Cardiac septum (tissue), 1 donor: Measurements from ENCODE around the gene THBS2. TPM values are rescaled to one million over a fixed set of nuclear protein-coding genes. Genes with fewer than 3 reads are reported as not detected.
"Not testable (repeated sequence)": the region's sequence is repeated elsewhere in the genome, so short reads cannot be mapped to it uniquely, and the experiment has no call there.

Experiments
- DNase-seq: peaks from one replicate; pipeline ENCODE4 v3.0.0-alpha.2; 2020; ENCODE audit warnings: low spot score
- intact Hi-C: fragments of 100-400 bp; cut with DNase I; formaldehyde crosslinking; loops from one replicate; pipeline ENCODE4 v1.14.0; 2022
- long read RNA-seq: library from polyadenylated mRNA; unstranded; transcript quantifications from one replicate; pipeline ENCODE4 v2.0.0, GENCODE V29; 2021
- total RNA-seq: library from RNA; stranded (reverse); fragmentation: NEBNext Ultra II Directional; extraction: Animal tissue kit (Norgen Biotek cat#: 25700); gene quantifications from one replicate; pipeline ENCODE4 v1.2.1, GENCODE V29; 2021
- donor health status: DM: no; HTN: no; CAD: no.

THBS2 gene
- total RNA-seq = 28.8 TPM
- long read RNA-seq, full-length matches to known transcripts = 13 of 37 reads
- long read RNA-seq, partial matches to known transcripts = 17 of 37 reads
- long read RNA-seq, other reads (novel, unspliced or antisense) = 7 of 37 reads

DNA sequence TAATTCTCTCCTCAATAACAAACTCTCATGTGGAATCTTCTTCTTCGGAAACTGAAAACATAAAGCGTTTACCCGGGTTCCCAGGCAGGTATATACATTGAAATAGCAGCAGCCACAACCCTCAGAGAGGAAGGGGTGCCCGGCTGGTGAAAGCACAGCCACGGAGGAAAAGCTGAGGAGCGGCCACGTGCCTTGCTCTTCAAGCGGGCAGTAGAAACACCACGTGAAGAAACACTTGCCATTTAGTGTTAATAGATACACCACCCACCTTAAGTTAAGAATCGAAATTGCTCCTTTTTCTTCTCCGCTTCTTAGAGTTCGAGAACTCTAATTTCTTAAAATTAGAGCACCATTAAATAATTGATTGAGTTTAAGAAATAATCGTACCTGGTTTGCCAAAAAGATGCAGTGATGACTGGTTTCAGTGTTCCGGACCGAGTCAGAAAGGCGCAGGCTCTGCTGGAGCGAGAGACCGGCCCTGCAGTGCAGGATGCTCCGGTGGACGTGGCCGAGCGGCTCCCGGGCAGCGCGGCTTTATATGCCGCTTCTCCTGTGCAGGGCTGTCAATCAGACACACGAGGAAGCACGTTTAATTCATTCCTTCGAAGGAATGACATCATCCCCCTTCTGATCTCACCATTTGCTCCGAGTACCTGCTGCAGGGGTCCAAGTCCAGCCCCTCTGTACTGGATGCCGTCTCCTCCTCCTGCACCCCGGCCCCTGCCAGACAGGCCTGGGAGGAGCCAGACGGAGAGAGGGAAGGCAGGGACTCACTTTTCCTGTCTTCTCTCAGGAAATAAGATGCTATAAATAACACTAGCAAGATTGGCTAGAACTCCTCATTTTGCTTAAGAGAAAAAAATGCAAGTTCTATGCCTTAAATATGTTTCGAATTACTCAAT is at the start of gene THBS2:
Gene THBS2 (minus strand): TSS at position 510 of the 902 bp plus-strand sequence. CDS start 3,062 bp downstream, outside the sequence.
- intact Hi-C loops = no loop called here
- DNase-seq = no peak

DNA sequence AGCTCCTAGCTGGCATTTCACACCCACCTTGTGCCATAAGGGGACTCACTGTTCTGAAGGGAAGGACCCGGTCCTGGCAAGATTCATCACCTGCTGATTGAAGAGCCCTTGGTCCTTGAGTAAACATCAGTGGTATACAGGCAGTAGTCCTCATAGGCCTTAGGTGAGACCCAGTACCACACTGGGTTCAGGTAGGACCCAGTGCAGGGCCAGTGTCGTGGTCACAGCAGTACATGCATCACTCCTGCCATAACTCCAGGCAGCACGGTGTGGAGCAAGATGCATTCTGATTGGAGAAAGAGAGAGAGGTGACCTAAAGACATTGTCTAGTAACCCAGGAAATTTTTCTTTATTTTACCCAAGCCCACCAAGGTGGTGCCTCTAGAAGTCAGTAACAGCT is 49.1 kb upstream of the THBS2 start:
- intact Hi-C loops = no loop called here
- no peak for DNase-seq

DNA sequence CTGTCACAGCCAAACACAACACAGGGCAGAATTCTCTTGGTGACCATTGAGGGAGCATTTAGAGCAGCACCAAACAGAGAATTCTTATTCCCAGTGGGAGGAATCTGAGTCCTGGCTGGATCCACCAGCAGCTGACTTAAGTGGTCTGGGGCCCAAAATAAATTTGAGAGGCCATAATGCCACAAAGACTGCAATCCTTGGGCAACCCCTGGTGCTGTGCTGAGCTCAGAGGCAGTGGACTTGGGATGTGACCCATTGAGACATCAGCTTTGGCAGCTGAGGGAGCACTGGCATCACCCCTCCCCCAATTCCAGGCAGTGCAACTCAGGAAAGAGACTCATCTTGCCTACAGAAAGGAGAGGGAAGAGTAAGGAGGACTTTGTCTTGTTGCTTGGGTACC is 48.6 kb upstream of the THBS2 start:
- intact Hi-C loops = no loop called here
- no peak for DNase-seq

DNA sequence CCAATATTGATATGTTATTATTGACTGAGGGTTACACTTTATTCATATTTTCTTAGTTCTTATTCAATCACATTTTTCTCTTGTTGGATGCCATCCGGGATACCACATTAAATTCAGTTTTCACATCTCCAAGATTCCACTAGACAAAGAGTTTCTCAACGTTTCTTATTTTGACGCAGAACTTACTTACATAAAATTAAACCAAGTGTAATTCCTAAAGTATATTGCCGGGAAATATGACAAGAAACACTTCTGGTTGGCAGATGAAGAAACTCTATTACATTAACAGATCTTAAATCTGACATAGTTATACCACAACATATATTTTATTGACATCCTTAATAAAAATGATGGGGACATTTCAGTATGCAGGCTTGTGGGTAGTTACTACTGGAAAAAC is 47.3 kb upstream of the THBS2 start:
- intact Hi-C loops = no loop called here
- no peak for DNase-seq

DNA sequence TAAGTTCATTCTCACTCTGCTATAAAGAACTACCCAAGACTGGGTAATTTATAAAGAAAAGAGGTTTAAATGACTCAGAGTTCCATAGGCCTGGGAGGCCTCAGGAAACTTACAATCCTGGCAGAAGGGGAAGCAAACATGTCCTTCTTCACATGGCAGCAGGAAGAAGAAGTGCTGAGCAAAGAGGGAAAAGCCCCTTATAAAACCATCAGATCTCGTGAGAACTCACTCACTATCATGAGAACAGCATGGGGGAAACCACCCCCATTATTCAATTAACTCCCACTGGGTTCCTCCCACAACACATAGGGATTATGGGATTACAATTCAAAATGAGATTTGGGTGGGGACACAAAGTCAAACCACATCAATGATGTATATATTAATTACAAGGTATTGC is 45.0 kb upstream of the THBS2 start:
- intact Hi-C loops, DNase-seq: not testable (repeated sequence)

DNA sequence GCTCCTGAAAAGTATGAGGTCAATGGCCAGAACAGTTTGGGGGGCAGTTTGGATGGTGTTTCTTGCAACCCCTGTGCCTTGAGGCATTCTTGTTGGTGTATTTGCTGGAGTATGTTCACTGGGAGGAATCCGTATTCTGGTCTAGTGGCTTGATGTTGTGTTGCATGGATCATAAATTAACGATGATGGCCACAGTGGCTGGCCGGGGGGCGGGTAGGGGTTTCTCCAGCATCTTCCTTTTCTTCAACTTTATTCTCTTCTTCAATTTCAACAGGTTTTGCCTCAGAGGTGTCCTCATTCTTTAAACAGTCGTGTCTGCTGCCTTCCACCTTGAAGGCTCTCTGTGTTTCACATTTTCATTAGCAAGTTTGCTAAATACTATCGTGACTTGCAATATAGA is 43.0 kb upstream of the THBS2 start:
- intact Hi-C loops = no loop called here
- DNase-seq = no peak

DNA sequence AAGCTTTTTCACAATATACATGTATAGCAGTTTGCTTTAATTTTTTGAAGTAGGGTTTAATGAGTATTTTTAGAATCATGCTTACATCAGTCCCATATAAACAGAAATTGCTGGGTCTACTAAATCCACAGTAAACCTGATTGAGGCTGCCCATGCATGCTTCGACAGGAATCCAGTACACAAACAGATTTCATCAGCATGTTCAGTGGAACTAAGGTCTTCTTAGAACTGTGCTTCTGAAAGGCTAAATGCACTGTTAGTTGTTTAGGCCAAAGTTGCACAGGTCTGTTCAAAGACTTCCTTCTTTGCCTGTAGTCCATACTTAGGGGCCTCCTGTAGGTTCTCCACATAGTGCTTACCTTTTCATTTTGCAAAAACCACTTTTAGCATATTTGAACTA is 42.5 kb upstream of the THBS2 start:
- intact Hi-C loops = no loop called here
- no peak for DNase-seq

DNA sequence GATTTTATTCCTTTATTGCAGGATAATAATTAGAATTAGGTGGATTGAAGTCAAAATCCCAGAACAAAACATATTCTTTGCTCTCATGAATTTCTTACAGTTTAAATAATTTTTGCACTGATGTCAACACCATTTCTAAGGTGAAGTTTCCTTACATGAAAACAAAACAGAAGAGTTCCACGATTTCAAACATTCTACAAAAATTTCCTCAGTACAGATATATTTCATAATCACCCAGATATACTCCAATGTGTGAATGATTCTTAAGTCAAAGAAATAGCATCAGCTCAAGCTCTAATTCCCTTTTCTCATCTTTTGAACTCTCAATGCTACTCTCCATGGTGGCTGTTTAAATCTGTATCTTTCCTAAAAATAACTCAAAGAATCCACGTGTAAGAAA is 39.5 kb upstream of the THBS2 start:
- DNase-seq = no peak
- intact Hi-C loops = no loop called here

DNA sequence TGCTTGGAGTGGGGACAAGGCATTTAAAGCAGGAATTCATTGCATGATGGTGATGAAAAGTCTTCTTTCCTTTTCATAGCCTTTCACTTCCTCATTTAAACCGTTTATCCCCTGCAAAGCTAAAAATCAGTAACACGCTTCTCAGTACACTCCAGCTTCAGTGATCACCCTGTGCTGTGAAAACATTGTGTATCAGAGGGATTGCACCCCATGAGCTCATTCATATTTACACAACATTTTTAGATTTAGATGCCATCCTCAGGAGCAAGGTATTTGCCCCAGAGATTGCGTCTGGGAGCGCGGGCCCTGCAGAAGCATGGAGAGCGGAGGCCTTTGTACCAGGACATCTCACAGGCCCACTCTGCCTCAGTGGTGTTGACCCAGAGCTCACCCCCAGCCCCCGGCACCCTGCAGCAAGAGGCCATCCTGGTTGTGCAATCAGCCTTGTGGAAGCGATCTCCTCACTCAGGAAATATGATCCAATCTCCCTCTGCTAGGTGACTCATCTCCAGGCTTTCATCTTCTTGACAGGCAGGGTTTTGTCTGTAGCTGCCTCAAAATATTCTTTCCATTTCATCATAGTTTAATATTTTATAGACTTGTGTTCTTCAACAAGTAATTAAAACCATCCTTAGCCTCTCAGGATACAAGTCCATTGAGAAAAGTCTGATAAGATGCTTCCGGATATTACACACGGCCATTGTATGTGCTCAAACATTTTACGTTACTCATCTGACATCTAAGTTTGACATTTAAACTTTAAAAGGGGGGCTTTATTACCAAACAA is 38.9 kb upstream of the THBS2 start:
- DNase-seq = no peak
- intact Hi-C loops = no loop called here

DNA sequence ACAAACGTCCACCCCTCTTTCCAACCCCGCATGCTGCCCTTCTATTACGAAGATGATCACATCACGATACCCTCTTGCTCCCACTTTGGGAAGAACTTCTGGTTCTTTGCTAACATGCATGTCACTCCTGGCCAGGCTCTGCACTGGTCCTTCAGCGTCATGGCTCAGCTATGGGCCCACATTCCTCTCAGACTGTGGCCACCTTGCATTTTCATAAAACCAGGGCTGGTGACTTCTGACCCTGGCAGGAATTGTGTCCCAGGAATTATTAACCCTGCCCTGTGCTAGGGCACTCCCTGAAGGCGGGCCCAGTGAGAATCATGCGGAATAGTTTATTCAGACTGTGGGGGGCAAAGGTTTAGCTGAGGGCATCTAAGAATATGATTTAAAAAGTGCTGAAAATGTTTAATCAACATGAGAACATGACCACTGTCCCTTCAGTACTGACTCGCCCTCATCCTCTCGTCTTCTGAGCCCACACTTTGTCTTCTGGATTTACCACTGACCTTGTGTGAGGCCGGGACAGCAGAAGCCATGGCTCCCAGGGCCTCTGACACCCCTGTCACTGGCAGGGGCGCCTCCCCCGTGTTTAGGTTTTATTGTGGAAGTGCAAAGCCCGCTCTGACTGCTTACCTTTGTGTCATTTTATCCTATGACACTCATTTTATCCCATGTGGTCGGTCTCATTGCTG is 38.1 kb upstream of the THBS2 start:
- no peak for DNase-seq
- intact Hi-C loops = no loop called here

DNA sequence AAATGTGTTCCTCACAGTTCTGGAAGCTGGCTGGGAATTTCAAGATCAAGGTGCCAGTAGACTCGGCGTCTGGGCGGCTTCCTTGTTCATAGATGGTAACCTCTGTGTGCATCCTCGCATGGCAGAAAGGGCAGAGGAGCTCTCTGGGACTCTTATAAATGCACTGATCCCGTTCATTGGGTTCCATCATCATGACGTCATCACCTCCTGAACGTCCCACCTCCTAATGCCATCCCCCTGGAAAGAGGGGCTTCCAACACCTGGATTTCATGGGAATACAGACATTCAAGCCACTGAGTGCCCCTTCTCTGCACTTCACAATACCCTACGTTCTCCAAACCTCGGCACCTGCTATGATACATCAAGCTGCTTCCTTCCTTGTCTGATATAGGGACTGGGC is 37.5 kb upstream of the THBS2 start:
- intact Hi-C loops = no loop called here
- DNase-seq = no peak

DNA sequence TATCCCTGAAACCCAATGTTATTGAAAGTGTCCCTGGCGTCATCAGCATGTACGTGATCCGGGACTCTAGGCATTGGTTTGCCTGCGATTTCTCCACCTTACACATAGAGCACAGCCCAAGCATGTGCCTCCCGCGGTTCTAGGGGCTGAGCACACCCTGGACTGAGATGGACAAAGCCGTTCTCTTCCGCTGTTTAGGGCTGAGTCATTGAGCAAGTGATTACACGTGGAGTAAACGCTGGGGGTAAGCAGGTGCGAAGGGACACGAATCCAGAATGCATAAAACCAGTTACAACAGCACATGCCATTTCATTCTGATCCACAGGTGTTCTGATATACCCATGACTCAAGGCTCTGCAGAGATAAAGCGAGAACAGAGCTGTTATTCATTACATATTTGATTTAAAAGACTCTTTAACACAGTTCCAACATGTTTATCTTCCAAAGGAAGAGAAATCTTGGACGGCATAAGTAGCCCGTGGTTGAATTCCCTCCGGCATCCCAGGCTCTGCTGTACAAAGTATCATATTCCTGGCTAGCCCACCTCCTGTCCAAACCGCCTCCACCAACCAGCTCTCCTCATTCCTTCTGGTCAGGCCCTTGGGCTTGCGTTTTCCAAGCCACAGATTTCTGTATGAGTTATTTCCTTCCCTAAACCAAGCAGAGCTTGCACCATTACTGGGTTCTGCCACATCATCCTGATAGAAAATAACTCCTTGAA is 36.1 kb upstream of the THBS2 start:
- DNase-seq = no peak
- intact Hi-C loops = loop anchor here (5.0 kb wide), 1 partner anchor 117 kb away; no protein-coding TSS in a partner anchor

DNA sequence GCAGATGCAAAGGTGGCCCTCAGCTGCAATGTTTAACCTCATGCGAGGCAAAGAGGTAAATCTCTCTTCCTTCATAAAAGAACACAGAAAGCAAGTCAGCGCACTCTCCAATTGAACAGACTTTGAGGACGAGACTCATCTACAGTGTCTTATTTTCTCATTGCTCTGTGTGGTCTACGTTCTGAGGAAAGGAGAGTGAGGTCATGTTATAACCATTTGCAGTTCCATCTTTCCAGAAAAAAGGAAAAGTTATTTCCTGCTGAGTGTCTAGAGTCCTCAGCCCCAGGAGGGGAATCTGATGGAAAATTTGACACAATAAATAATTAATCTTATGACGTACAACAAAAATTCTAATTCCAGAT is 35.6 kb upstream of the THBS2 start:
- DNase-seq = no peak
- intact Hi-C loops = loop anchor here (5.0 kb wide), 1 partner anchor 117 kb away; no protein-coding TSS in a partner anchor

DNA sequence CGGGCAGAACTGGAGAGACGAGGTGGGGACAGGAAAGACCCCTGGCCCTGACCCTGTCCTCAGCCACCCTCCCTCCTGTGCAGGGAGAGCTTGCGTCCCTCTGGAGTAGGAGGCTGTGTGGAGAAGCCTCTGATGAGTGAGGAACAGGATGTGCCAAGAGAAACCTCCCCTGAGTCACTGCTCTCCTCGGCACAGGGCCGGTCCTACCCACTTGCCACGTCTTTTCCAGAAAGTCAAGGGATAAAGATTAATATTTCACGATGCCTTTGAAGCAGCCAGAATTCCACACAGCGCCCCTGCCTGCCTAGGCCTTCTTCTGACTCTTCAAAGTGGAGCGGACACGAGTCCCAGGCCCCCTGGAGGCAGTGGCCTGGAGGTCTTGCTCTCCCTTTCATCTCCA is 34.9 kb upstream of the THBS2 start:
- intact Hi-C loops = loop anchor here (5.0 kb wide), 1 partner anchor 116 kb away; no protein-coding TSS in a partner anchor

DNA sequence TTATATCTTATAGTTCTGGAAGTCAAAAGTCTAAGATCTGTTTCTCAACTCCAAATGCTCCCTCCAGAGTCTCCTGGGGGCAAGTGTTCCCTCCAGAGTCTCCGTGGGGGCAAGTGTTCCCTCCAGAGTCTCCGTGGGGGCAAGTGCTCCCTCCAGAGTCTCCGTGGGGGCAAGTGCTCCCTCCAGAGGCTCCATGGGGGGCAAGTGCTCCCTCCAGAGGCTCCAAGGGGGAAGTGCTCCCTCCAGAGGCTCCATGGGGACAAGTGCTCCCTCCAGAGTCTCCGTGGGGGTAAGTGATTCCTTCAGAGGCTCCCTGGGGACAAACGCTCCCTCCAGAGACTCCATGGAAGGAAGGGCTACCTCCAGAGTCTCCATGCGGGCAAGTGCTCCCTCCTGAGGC is 34.0 kb upstream of the THBS2 start:
- intact Hi-C loops = loop anchor here (5.0 kb wide), 1 partner anchor 115 kb away; no protein-coding TSS in a partner anchor

More for the DNA sequence above, 34.9 kb upstream of the THBS2 start:
- DNase-seq = no peak

DNA sequence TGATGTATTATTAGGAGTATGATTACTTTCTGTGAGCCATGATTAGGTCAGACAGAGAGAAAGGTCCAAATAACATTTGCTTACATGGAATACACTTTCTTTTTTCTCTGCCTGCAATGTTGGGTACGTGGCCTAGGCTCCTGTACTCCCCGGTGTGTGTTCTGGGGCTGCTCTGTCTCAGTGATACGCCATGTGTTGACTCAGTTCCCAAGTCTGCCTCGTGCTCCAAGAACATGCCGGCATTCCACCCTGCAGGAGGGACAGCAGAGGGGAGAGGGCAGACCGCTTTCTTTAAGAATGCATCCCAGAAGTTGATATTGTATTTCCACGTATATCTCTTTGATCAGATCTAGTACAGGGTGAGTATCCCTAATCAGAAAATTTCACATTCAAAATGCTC is 33.3 kb upstream of the THBS2 start:
- DNase-seq = no peak

More for the DNA sequence above, 34.0 kb upstream of the THBS2 start:
- DNase-seq = no peak

DNA sequence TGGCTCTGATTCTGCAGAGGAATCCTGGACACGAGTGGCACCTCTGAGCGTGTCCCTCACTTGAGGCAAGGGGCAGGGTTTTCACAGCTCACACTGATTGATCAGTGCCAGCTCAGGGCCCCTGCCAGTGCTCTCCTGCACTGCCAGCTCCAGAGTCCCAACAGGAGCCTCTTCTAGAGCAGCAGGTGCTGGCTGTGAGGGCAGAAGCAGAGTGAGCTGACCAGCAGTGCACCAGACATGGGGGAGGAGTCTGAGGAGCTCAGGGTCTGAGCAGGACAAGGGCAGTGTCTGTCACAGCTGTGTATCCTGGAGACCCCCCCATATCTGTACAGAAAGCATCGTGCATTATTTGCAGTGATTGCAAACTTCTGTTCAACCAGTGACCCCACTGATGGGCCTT is 31.5 kb upstream of the THBS2 start:
- no peak for DNase-seq
- intact Hi-C loops = loop anchor here (5.0 kb wide), 1 partner anchor 113 kb away; no protein-coding TSS in a partner anchor

More for the DNA sequence above, 33.3 kb upstream of the THBS2 start:
- intact Hi-C loops = loop anchor here (5.0 kb wide), 1 partner anchor 115 kb away; no protein-coding TSS in a partner anchor

DNA sequence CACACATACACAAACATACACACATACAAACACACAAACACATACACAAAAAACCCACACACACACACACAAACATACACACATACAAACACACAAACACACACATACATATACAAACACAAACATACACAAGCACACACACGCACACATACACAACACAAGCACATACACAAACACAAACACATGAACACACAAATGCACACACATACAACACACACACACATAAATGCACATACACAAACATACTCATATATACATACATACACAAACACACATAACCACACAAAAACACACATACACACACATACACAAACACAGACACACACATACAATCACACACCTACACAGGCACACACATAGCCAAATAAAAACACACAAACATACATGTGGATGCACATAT is 30.3 kb upstream of the THBS2 start:
- intact Hi-C loops = no loop called here
- no peak for DNase-seq

DNA sequence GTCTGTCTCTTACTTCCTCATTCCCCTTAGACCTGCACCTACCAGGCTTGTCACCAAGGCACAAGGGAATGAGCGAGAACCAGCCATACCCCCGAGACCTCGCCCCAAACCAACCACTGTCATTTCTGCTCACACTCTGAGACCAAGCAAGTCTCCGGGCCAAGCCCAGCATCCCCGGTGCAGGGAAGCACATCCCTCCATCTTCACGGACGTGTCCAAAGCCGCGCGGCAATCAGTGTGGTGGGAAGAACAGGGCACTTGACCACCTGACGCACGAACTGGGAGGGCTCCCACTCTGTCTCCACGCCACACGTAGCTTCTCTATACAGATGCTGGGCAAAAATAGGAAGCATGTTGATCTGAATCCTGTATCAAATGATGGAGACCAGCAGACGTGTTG is 28.4 kb upstream of the THBS2 start:
- no peak for DNase-seq

More for the DNA sequence above, 28.4 kb upstream of the THBS2 start:
- intact Hi-C loops = no loop called here
